GM23338 (cell line): ENCODE results near the gene BCAP29. TPM values are rescaled to one million over a fixed set of nuclear protein-coding genes. Genes with fewer than 3 reads are reported as not detected.

Experiments used
- ATAC-seq: fragments of 200-7000 bp; cut with Tn5 transposase; 3 replicates; pipeline ENCODE4 v1.9.1; 2020
- DNase-seq: peaks from one replicate; pipeline ENCODE4 v3.0.0-alpha.2; 2015; ENCODE audit warnings: low spot score
- H2AFZ ChIP-seq: fragments of 200-600 bp; sonication (generic); 2 replicates; pipeline ENCODE4 v1.8.0; 2016; ENCODE audit warnings: antibody characterized with exemption, mild to moderate bottlenecking, moderate library complexity
- H3F3A ChIP-seq: fragments of 200-600 bp; sonication (generic); replicated peaks from 2 replicates; pipeline ENCODE4 v1.8.0; 2017; ENCODE audit warnings: antibody characterized with exemption, mixed run types, low read depth
- H3K27ac ChIP-seq: fragments of 200-600 bp; sonication (generic); 2 replicates; pipeline ENCODE4 v1.6.1; 2016; ENCODE audit warnings: low read depth
- H3K27me3 ChIP-seq: fragments of 200-600 bp; sonication (generic); 2 replicates; pipeline ENCODE4 v1.8.0; 2016; ENCODE audit warnings: mild to moderate bottlenecking, mixed run types, moderate library complexity; ENCODE audit not compliant: insufficient read depth
- H3K36me3 ChIP-seq: fragments of 200-600 bp; sonication (generic); 2 replicates; pipeline ENCODE4 v1.8.0; 2016; ENCODE audit warnings: mild to moderate bottlenecking; ENCODE audit not compliant: insufficient read depth
- H3K4me1 ChIP-seq: fragments of 200-600 bp; sonication (generic); 2 replicates; pipeline ENCODE4 v1.8.0; 2016; ENCODE audit warnings: mild to moderate bottlenecking, moderate library complexity; ENCODE audit not compliant: insufficient read depth
- H3K4me2 ChIP-seq: fragments of 200-600 bp; sonication (generic); 2 replicates; pipeline ENCODE4 v1.7.1; 2017; ENCODE audit warnings: mixed run types
- H3K4me3 ChIP-seq: fragments of 200-600 bp; sonication (generic); 2 replicates; pipeline ENCODE4 v1.6.1; 2016; ENCODE audit warnings: mixed run types
- H3K79me2 ChIP-seq: fragments of 200-600 bp; sonication (generic); replicated peaks from 2 replicates; pipeline ENCODE4 v1.8.0; 2017; ENCODE audit warnings: mild to moderate bottlenecking; ENCODE audit not compliant: insufficient read depth
- H3K9me2 ChIP-seq: fragments of 200-600 bp; sonication (generic); 2 replicates; pipeline ENCODE4 v1.8.0; 2017; ENCODE audit not compliant: insufficient read depth
- H4K20me1 ChIP-seq: fragments of 200-600 bp; sonication (generic); replicated peaks from 2 replicates; pipeline ENCODE4 v1.8.0; 2017; ENCODE audit warnings: mild to moderate bottlenecking; ENCODE audit not compliant: insufficient read depth
- H3K27ac Mint-ChIP-seq: 2 replicates; pipeline ENCODE4 v1.8.0; 2020; ENCODE audit warnings: inconsistent platforms, mild to moderate bottlenecking, moderate library complexity, mixed read lengths
- H3K27me3 Mint-ChIP-seq: 3 replicates; pipeline ENCODE4 v1.8.0; 2022; ENCODE audit warnings: low read depth, mild to moderate bottlenecking, moderate library complexity, mixed read lengths, inconsistent platforms; ENCODE audit not compliant: insufficient read depth, poor library complexity
- H3K36me3 Mint-ChIP-seq: 3 replicates; pipeline ENCODE4 v1.8.0; 2021; ENCODE audit warnings: low read depth, mild to moderate bottlenecking, inconsistent platforms, moderate library complexity, mixed read lengths
- H3K4me1 Mint-ChIP-seq: 3 replicates; pipeline ENCODE4 v1.8.0; 2020; ENCODE audit warnings: mild to moderate bottlenecking, inconsistent platforms, mixed read lengths
- H3K4me3 Mint-ChIP-seq: 3 replicates; pipeline ENCODE4 v1.8.0; 2021; ENCODE audit warnings: moderate library complexity, mild to moderate bottlenecking, inconsistent platforms, mixed read lengths
- H3K9me3 Mint-ChIP-seq: 3 replicates; pipeline ENCODE4 v1.8.0; 2020; ENCODE audit warnings: moderate library complexity, mild to moderate bottlenecking, inconsistent platforms, mixed read lengths
- CREB1 ChIP-seq: fragments of 250-450 bp; sonication (Bioruptor Pico); IDR thresholded peaks from 2 replicates; pipeline ENCODE4 v1.5.0; 2020; ENCODE audit warnings: low read depth, mild to moderate bottlenecking, moderate library complexity
- CTCF ChIP-seq, 2 experiments: fragments of 200-600 bp in 1 of 2; sonication (generic) in 1 of 2; conservative IDR thresholded peaks; 2 replicates each; pipeline versions ENCODE4 v1.5.1 to v1.6.1; 2016 to 2017; ENCODE audit warnings: antibody characterized with exemption in 2 of 2, low read depth in 2 of 2, mild to moderate bottlenecking in 2 of 2, moderate library complexity in 1 of 2
- ETS1 ChIP-seq: IDR thresholded peaks from 2 replicates; pipeline ENCODE4 v1.6.1; 2016; ENCODE audit warnings: antibody characterized with exemption
- EZH2 ChIP-seq: fragments of 200-600 bp; sonication (generic); IDR thresholded peaks from one replicate; pipeline ENCODE4 v1.8.0; 2017; ENCODE audit warnings: antibody characterized with exemption, mild to moderate bottlenecking, low read depth; ENCODE audit not compliant: unreplicated experiment
- EZH2phosphoT487 ChIP-seq: fragments of 200-600 bp; sonication (generic); IDR thresholded peaks from one replicate; pipeline ENCODE4 v1.8.1; 2018; ENCODE audit warnings: antibody characterized with exemption; ENCODE audit not compliant: unreplicated experiment
- JUNB ChIP-seq: IDR thresholded peaks from one replicate; pipeline ENCODE4 v1.6.1; 2016; ENCODE audit warnings: antibody characterized with exemption; ENCODE audit not compliant: unreplicated experiment
- NANOG ChIP-seq: IDR thresholded peaks from 2 replicates; pipeline ENCODE4 v1.6.1; 2016; ENCODE audit warnings: antibody characterized with exemption, borderline replicate concordance
- POLR2AphosphoS5 ChIP-seq: IDR thresholded peaks from 2 replicates; pipeline ENCODE4 v1.6.1; 2016; ENCODE audit warnings: antibody characterized with exemption, low read depth
- ZNF331 ChIP-seq: fragments of 250-450 bp; sonication (Bioruptor Pico); IDR thresholded peaks from 2 replicates; pipeline ENCODE4 v1.5.0; 2020; ENCODE audit warnings: low read depth, mild to moderate bottlenecking, moderate library complexity
- ZNF462 ChIP-seq: fragments of 250-450 bp; sonication (Bioruptor Pico); IDR thresholded peaks from 2 replicates; pipeline ENCODE4 v1.5.0; 2020; ENCODE audit warnings: mild to moderate bottlenecking, moderate library complexity
- polyA plus RNA-seq: library from polyadenylated mRNA; unstranded; fragments of >200 nt; fragmentation: Nextera tagmentation; extraction: Ambion mirVana; gene quantifications from 2 replicates; pipeline ENCODE4 v1.2.1, GENCODE V29; 2016
- total RNA-seq: library from RNA; depleted of rRNA; stranded (reverse); fragments of >200 nt; shearing (Covaris generic); gene quantifications from 2 replicates; pipeline ENCODE4 v1.2.3, GENCODE V29; 2014

The BCAP29 gene
- total and polyA plus RNA-seq, 2 experiments from 2014 or later = 18.4 to 24.0 TPM

GRCh38 chr7:107622429-107622828 is 42.4 kb downstream of the BCAP29 start (continued):
- TF ChIP-seq ETS1 (no peak), ZNF462 (CRISPR knock-in tag) (no peak)

GRCh38 chr7:107622894-107623293 is 42.8 kb downstream of the BCAP29 start:
- H3K27me3 ChIP-seq = no peaks in the 10 kb centered on the region
- Mint-ChIP-seq H3K9me3 (no peaks in the 10 kb centered on the region; the same call in 2 of the 3 replicates), H3K27ac (no peak overlapping the region), H3K4me3 (no peak overlapping the region), H3K4me1 (no peaks in the 10 kb centered on the region), H3K36me3 (no peaks in the 10 kb centered on the region), H3K27me3 (no peaks in the 10 kb centered on the region)
- no peaks in the 10 kb centered on the region for H3K9me2 ChIP-seq
- no peak overlapping the region for H3K4me3 ChIP-seq
- ATAC-seq (no peak), DNase-seq (no peak)
- H2AFZ ChIP-seq = no peak overlapping the region
- H3K4me2 ChIP-seq = no peak overlapping the region
- H4K20me1 ChIP-seq = no peaks in the 10 kb centered on the region
- H3K36me3 ChIP-seq = no peaks in the 10 kb centered on the region
- no peak overlapping the region for H3K27ac ChIP-seq
- no peaks in the 10 kb centered on the region for H3F3A ChIP-seq
- no peaks in the 10 kb centered on the region for H3K79me2 ChIP-seq
- H3K4me1 ChIP-seq = no peaks in the 10 kb centered on the region
- TF ChIP-seq CTCF (conservative IDR thresholded peaks at IDR 0.05; ENCODE audit: low read depth in 2 of 2) (no peak), EZH2 (no peak), JUNB (no peak), NANOG (no peak), ZNF331 (CRISPR knock-in tag) (no peak), POLR2AphosphoS5 (no peak), EZH2phosphoT487 (no peak), CREB1 (no peak)
